GM10248 (cell line): ENCODE measurements around the gene RAB35.
A peak's percentile ranks its signal among the peaks of the same experiment; 100 is the strongest.

Experiments used
- CTCF ChIA-PET: fragments of 300-600 bp; sonication (Branson Sonifier 250); formaldehyde crosslinking; extraction: SDS; loops from one replicate; lab custom pipeline; 2021; ENCODE audit warnings: antibody characterized with exemption; lab: Yijun Ruan, JAX
- POLR2A ChIA-PET: fragments of 350-650 bp; sonication (Branson Sonifier 250); formaldehyde crosslinking; extraction: SDS; loops from one replicate; lab custom pipeline; 2020; ENCODE audit warnings: antibody characterized with exemption; lab: Yijun Ruan, JAX
- DNase-seq: peaks from one replicate; pipeline ENCODE4 v3.0.0; 2012; ENCODE audit errors: extremely low spot score
- CTCF ChIP-seq: IDR thresholded peaks from 2 replicates; pipeline ENCODE4 v1.5.1; 2012; ENCODE audit warnings: mild to moderate bottlenecking, low read depth; ENCODE audit errors: extremely low read depth, missing control alignments, control extremely low read depth

RAB35 gene

DNA sequence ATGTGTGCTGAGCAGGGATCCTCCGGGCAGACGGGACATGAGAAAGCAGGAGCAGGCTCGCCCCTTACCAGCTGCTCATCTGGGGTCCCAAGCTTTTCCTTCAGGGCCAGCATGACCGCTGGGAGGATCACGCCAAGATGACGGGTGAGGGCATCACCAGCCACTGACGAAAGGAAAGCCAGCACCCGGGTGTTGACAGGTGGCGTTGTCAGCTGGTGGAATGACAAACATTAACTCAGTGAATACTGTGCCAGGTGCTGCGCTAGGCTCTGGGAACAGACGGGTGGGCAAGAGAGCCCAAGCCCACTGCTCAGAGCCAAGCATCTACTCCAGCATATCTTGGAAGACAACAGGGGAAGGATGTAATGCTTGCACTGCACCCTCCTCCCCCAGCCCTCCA, 21.3 kb upstream of the RAB35 start:
- no peak for DNase-seq
- no peak for TF ChIP-seq CTCF
- CTCF ChIA-PET: interaction anchor here (1.6 kb wide), 1 partner anchor 64 kb away, joined by 7 read pairs; the partner anchor contains the start of gene RPLP0
- POLR2A ChIA-PET: interaction anchor here (0.6 to 1.4 kb wide), 2 partner anchors 63 to 153 kb away, joined by 4 read pairs; partner anchors contain the start of gene RPLP0

DNA sequence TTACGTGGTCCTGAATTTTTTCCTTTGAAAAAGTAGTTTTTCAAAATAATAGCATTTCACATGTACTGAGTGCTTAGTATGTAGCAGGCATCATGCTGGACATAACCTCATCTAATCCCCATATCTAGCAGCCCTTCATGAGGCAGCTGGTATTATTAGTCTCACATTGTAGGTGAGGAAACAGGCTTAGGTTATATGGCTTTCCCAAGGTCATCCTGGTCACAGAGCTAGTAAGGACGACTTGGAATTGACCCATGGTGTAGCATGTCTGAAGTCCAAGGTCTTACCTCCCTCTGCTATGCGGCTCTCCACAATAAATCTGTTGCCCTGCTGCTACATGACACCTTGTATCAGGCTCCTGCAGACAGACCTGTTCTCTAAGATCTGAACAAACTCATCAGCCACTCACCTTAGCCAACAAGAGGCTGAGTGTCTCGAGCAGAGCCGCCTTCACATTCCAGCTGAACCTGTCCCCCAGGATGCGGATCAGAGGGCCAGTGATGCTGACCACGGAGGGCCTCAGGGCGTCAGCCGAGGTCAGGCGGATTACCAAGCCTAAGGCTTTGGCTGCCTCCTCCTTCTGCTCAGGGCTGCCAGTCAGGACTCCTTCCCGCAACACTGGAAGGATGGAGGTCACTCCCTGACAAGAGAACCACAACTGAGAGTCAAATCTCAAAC, 19.7 kb upstream of the RAB35 start:
- TF ChIP-seq CTCF: no peak
- POLR2A ChIA-PET: no interaction called here
- no peak for DNase-seq
- CTCF ChIA-PET: interaction anchor here (0.8 to 1.3 kb wide), 2 partner anchors 28 to 65 kb away, joined by 3 to 5 read pairs; partner anchors contain the start of gene RPLP0

GRCh38 chr12:120134307-120134980, 17.9 kb upstream of the RAB35 start:
- CTCF ChIA-PET: interaction anchor here (0.9 to 2.2 kb wide), 4 partner anchors 12 to 16 kb away, joined by 3 to 6 read pairs (median 4); no protein-coding TSS in a partner anchor
- POLR2A ChIA-PET: interaction anchor here (0.6 to 3.2 kb wide), 2 partner anchors 58 to 66 kb away, joined by 4 to 11 read pairs; partner anchors contain the start of gene RPLP0
- no peak for DNase-seq
- TF ChIP-seq CTCF: no peak

- ChIA-PET POLR2A (interaction anchor here (0.8 to 3.2 kb wide), 4 partner anchors 11 to 159 kb away, joined by 4 to 11 read pairs (median 8); partner anchors contain the start of genes RAB35, RNU4-2 and RPLP0), CTCF (interaction anchor here (1.1 to 2.8 kb wide), 5 partner anchors 10 to 46 kb away, joined by 3 to 14 read pairs (median 11); no protein-coding TSS in a partner anchor)
- peak; percentile 78 for DNase-seq
- TF ChIP-seq CTCF: no peak
Observed at GRCh38 chr12:120132863-120133385, 16.4 kb upstream of the RAB35 start.

GRCh38 chr12:120132054-120132836, 15.7 kb upstream of the RAB35 start:
- TF ChIP-seq CTCF: no peak
- no peak for DNase-seq
- POLR2A ChIA-PET: interaction anchor here (0.8 to 3.2 kb wide), 4 partner anchors 10 to 159 kb away, joined by 4 to 11 read pairs (median 8); partner anchors contain the start of genes RAB35, RNU4-2 and RPLP0
- CTCF ChIA-PET: interaction anchor here (1.1 to 2.8 kb wide), 6 partner anchors 10 to 45 kb away, joined by 3 to 14 read pairs (median 8); no protein-coding TSS in a partner anchor
